ENCODE results near the gene GPATCH4. TPM values are rescaled to one million over a fixed set of nuclear protein-coding genes. Genes with fewer than 3 reads are reported as not detected.
"Not testable (repeated sequence)": the region's sequence is repeated elsewhere in the genome, so short reads cannot be mapped to it uniquely, and the experiment has no call there.

The GPATCH4 gene
- total RNA-seq, 1 experiment from 2014 or later: 10.0 TPM

DNA sequence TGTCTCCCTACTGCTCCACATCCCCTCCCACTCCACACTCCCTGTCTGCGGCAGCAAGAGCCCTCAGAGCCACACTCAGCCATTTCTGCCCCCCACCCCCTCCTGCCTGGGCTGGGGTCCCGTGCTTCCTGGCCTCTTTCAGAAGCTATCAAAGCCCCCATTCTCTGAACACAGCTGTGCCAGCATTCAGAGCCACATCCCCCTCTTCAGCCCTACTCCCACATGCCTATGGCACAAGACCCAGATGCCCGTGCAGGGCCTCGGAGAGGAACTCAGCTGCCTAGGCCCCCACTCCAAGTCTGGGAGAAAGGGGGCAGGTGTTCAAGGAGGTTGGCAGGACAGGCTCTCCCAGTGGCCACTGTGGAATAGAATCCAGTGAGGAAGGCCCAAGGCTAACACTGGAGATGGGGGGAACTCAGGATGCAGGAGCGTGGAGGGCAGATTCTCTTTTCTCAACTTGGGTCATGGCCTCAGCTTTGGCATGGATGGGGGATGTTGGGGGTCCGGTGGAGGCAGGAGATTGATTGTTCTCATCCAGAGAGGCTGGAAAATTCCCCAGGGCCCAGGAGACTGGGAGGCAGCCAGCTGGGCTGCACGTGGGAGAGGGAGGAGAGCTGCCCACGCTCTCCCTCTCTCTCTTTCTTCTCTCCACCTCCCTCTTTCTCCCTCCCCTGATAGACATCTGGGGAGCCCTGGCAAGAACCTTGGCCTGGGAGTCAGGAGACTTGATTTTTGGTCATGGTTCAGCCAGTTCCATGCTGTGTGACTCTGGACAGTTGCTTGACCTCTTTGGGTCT is 37.1 kb upstream of the GPATCH4 start:
- Histone ChIP-seq H3K36me3 (no peaks in the 10 kb centered on the region), H3K27me3 (peaks cover 50% of the 10 kb centered on the region), H3K9me3 (no peaks in the 10 kb centered on the region), H3K4me3 (no peak overlapping the region)
- DNase-seq: no peak

GRCh38 chr1:156632355-156632754 is 31.1 kb upstream of the GPATCH4 start:
- Histone ChIP-seq H3K4me3 (no peak overlapping the region), H3K27me3 (peaks cover 41% of the 10 kb centered on the region), H3K9me3 (no peaks in the 10 kb centered on the region), H3K36me3 (no peaks in the 10 kb centered on the region)
- DNase-seq: no peak

DNA sequence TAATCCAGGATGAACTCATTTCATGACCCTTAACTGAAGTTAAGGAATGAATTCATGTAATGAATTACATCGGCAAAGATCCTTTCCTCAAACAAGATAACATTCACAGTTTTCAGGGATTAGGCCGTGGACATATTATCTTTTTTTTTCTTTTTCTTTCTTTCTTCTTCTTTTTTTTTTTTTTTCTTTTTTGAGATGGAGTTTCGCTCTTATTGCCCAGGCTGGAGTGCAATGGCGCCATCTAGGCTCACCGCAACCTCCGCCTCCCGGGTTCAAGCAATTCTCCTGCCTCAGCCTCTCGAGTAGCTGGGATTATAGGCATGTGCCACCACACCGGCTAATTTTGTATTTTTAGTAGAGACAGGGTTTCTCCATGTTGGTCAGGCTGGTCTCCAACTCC is 29.9 kb upstream of the GPATCH4 start:
- H3K36me3 ChIP-seq, H3K4me3 ChIP-seq, H3K9me3 ChIP-seq, DNase-seq: not testable (repeated sequence)
- H3K27me3 ChIP-seq: peaks cover 39% of the 10 kb centered on the region

DNA sequence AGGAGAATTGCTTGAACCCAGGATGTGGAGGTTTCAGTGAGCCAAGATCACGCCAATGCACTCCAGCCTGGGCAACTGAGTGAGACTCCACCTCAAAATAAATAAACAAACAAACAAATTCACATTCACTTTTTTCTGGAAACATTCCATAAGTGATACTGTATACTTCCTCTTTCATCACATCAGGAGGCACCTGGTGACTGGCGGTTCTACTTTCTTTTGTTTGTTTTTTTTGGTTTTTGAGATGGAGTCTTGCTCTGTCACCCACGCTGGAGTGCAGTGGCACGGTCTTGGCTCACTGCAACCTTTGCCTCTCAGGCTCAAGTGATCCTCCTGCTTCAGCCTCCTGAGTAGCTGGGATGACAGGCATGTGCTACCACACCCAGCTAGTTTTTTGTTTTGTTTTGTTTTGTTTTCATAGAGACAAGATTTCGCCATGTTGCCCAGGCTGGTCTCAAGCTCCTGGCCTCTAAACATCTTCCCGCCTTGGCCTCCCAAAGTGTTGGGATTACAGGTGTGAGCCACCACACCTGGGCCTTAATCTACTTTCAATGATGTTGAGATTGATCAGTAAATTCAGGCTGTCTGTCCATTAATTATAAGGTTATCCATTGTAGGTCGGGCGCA is 28.7 kb upstream of the GPATCH4 start:
- peaks cover 47% of the 10 kb centered on the region for H3K27me3 ChIP-seq
- no peaks in the 10 kb centered on the region for H3K36me3 ChIP-seq
- no peak overlapping the region for H3K4me3 ChIP-seq
- no peak for DNase-seq
- no peaks in the 10 kb centered on the region for H3K9me3 ChIP-seq

DNA sequence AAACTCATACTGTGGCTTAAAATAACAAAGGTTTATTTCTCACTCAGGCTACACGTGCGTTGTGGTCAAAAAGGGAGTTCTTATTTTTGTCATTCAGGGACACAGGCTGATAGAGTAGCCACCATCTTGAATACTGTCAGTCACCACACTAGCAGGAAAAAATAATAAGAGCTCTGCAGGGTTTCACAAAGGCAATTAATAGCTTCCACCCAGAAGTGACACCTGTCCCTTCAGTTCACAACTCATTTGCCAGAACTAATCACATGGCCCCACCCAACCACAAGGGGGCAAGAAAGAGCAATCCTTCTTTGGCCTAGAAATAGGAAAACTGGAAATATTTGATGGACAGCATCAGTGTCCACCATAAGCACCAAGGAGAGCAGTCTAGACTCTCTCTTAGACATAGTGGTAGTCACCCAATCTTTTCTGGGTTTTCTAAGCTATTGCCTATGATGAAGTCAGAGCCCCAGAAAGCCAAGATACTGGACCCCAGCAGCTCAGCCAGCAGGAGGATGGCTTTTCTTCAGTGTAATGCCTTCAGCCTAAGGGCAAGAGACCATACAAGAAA is 26.1 kb upstream of the GPATCH4 start:
- peak; percentile 42 for DNase-seq
- peaks cover 61% of the 10 kb centered on the region for H3K27me3 ChIP-seq
- no peak overlapping the region for H3K4me3 ChIP-seq
- H3K36me3 ChIP-seq: no peaks in the 10 kb centered on the region
- H3K9me3 ChIP-seq: no peaks in the 10 kb centered on the region

DNA sequence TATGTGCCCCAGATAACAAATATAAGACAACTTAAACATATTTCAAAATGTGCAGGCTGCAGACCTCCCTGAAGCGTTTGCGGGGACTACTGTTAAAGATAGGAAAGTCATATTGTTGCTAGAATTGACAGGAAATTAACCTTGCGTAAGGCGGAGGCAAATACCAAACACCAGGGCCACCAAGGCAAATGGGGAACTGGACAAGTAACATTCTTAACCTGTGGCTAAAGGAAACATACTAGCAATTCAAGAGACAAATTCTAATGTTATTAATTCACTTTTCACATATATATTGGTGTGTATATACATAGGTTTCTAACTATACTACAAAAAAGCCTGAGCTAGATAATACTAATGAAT is 24.8 kb upstream of the GPATCH4 start:
- Histone ChIP-seq H3K4me3 (no peak overlapping the region), H3K9me3 (no peaks in the 10 kb centered on the region), H3K36me3 (no peaks in the 10 kb centered on the region), H3K27me3 (peaks cover 56% of the 10 kb centered on the region)
- DNase-seq: no peak

- Histone ChIP-seq H3K36me3 (no peaks in the 10 kb centered on the region), H3K9me3 (no peaks in the 10 kb centered on the region), H3K27me3 (peaks cover 55% of the 10 kb centered on the region), H3K4me3 (no peak overlapping the region)
- peak; percentile 43 for DNase-seq
Measured at GRCh38 chr1:156625436-156626078, 24.3 kb upstream of the GPATCH4 start.

- H3K9me3 ChIP-seq: no peaks in the 10 kb centered on the region
- DNase-seq: no peak
- H3K27me3 ChIP-seq: peaks cover 55% of the 10 kb centered on the region
- no peak overlapping the region for H3K4me3 ChIP-seq
- no peaks in the 10 kb centered on the region for H3K36me3 ChIP-seq
Measured at GRCh38 chr1:156624814-156625435, 23.6 kb upstream of the GPATCH4 start.

- DNase-seq: peak; percentile 64
- Histone ChIP-seq H3K36me3 (no peaks in the 10 kb centered on the region), H3K27me3 (peaks cover 56% of the 10 kb centered on the region), H3K9me3 (no peaks in the 10 kb centered on the region), H3K4me3 (peak overlapping the region; percentile 31; the same call in 1 of the 2 replicates)
Measured at GRCh38 chr1:156623946-156624813, 22.9 kb upstream of the GPATCH4 start.

- DNase-seq: no peak
- peaks cover 58% of the 10 kb centered on the region for H3K27me3 ChIP-seq
Measured at GRCh38 chr1:156622581-156623297, 21.5 kb upstream of the GPATCH4 start.

DNA sequence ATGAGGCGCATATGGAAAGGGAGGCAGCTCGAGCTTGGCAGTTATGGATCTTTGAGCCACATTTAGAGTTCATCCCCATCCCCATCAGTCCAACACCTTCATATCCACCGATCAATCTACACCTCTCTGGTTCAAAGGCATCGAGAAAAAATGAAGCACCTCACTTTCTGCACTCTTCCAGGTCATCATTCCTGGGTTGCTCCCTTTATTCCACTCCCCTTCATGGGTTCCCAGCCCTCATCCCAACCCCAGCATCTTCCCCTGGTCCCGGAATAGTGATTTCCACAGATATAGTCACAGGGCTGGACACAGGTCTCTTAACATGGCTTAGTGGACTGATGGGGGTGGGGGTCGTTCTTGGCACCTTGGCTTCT is 18.3 kb upstream of the GPATCH4 start:
- no peak for DNase-seq
- H3K27me3 ChIP-seq: peaks cover 50% of the 10 kb centered on the region
- H3K36me3 ChIP-seq: no peaks in the 10 kb centered on the region
- no peak overlapping the region for H3K4me3 ChIP-seq
- H3K9me3 ChIP-seq: no peaks in the 10 kb centered on the region

More at GRCh38 chr1:156622581-156623297, 21.5 kb upstream of the GPATCH4 start:
- Histone ChIP-seq H3K36me3 (no peaks in the 10 kb centered on the region), H3K9me3 (no peaks in the 10 kb centered on the region), H3K4me3 (no peak overlapping the region)

DNA sequence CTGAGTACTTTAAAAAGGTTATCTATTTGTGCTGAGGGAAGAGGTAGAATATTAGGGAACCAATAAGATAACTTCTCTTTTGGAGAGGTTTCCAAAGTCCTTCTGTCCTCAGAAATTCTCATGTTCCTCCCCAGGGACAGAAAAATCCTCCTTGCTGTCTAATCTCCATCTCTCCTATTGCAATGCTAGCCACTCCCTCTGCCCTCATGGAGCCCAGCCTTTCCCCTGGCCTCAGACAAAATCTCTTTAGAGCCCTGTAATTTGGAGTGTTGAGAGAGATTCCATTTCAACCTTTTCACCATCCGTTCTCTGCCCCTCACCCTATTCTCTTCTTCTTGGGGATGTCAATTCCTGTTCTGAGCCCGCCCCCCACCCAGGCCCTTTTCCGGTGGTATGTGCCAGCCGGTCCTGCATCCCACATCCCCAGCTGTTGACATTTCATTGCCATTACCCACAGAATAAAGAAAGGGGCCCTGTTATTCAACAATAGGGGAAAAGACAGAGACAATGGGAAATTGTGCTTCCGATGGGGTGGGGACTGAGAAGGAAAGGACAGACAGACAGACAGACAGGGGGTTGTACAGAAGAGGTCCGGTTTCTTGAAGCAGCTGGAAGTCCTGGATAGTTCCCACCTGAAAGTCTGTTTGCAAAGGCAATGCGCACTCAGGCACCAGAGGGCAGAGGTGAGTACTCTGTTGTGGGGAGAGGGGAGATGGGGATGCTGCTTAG is 17.7 kb upstream of the GPATCH4 start, which contains the start of gene HAPLN2:
HAPLN2 (plus strand) TSS at position 563 of the 729 bp plus-strand sequence. CDS start 4,076 bp downstream, outside the sequence.
- no peaks in the 10 kb centered on the region for H3K36me3 ChIP-seq
- no peak within 1 kb of the TSS for H3K4me3 ChIP-seq
- DNase-seq: no peak
- no peaks in the 10 kb centered on the region for H3K9me3 ChIP-seq
- H3K27me3 ChIP-seq: peaks cover 44% of the 10 kb centered on the region

DNA sequence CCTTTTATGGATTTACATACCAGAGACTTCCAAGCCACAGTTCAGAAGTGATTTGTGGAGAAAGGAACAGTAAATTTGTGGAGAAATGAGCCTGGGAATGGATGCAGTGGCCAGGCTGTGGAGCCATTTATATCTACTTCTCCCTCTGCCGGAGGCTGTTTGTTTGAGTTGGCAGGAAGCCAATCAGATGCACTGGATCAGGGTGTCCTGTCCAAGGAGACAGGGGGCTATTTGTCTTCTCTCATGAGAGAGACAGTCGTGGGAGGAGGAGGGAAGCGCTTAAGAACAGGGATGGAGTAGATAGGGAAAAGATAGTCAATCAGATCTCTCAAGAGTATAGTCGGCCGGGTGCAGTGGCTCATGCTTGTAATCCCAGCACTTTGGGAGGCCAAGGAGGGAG is 15.2 kb upstream of the GPATCH4 start:
- no peak overlapping the region for H3K4me3 ChIP-seq

DNA sequence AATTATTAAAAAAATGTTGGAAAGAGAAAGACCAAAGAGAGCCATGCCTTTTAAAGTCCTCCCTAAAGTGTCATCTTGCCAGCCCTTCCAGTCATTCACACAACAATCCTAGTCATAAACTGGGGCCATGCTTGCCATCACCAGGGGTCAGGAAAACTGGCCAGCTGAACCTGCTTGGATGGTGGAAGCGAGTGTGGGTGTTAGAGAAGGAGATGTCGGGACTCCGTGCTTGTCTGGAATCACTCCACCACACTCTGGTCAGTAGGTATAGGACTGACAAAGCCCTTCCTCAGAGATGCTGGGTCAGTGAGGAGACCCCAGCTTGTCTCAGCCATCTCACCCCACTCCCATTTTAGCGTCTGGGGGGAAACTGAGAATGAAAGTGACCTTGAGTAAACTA is 14.7 kb upstream of the GPATCH4 start:
- H3K36me3 ChIP-seq: no peaks in the 10 kb centered on the region
- peaks cover 27% of the 10 kb centered on the region for H3K27me3 ChIP-seq
- no peak overlapping the region for H3K4me3 ChIP-seq
- H3K9me3 ChIP-seq: no peaks in the 10 kb centered on the region
- no peak for DNase-seq

More for the DNA sequence above, 15.2 kb upstream of the GPATCH4 start:
- Histone ChIP-seq H3K9me3 (no peaks in the 10 kb centered on the region), H3K36me3 (no peaks in the 10 kb centered on the region), H3K27me3 (peaks cover 27% of the 10 kb centered on the region)
- peak; percentile 28 for DNase-seq

DNA sequence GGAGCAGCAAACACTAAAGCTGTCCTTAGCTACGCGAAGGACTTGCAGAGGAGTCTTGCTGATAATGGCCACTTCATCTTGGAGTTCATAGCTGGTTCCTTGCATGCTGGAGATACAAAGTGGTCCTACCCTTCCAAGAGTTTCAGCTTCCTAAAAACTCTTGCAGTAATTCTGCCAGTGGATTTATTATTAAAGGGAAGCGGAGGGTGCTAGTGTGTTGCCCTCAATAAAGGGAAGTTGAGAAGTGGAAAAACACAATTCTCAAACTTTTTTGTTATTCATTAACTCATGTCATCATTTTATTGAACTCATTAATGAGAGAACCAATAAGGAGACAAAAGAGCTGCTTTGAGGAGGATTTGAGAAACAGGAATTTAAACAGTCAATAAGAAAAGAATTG is 11.4 kb upstream of the GPATCH4 start:
- H3K36me3 ChIP-seq: no peaks in the 10 kb centered on the region
- H3K9me3 ChIP-seq: no peaks in the 10 kb centered on the region
- peaks cover 8% of the 10 kb centered on the region for H3K27me3 ChIP-seq
- H3K4me3 ChIP-seq: no peak overlapping the region
- no peak for DNase-seq

Data from MG63 (cell line).